ENCODE results near the gene PIGN.

The PIGN gene

GRCh38 chr18:62060820-62061219, 126.0 kb downstream of the PIGN start:
- TF ChIP-seq EZH2 (IDR thresholded peaks at IDR 0.05; ENCODE audit: borderline replicate concordance, low read depth, low read length, severe bottlenecking): no peak
- TF ChIP-seq, protein P1, sequence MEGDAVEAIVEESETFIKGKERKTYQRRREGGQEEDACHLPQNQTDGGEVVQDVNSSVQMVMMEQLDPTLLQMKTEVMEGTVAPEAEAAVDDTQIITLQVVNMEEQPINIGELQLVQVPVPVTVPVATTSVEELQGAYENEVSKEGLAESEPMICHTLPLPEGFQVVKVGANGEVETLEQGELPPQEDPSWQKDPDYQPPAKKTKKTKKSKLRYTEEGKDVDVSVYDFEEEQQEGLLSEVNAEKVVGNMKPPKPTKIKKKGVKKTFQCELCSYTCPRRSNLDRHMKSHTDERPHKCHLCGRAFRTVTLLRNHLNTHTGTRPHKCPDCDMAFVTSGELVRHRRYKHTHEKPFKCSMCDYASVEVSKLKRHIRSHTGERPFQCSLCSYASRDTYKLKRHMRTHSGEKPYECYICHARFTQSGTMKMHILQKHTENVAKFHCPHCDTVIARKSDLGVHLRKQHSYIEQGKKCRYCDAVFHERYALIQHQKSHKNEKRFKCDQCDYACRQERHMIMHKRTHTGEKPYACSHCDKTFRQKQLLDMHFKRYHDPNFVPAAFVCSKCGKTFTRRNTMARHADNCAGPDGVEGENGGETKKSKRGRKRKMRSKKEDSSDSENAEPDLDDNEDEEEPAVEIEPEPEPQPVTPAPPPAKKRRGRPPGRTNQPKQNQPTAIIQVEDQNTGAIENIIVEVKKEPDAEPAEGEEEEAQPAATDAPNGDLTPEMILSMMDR (IDR thresholded peaks at IDR 0.05; ENCODE audit: borderline replicate concordance, extremely low read depth, low read length, poor library complexity, severe bottlenecking): no peak
- Histone ChIP-seq H3K79me2 (ENCODE audit: insufficient read depth, low read length) (no peaks in the 10 kb centered on the region), H3K9ac (ENCODE audit: low read depth, low read length) (no peak overlapping the region), H3K27me3 (ENCODE audit: insufficient read depth, low read length, poor library complexity) (no peaks in the 10 kb centered on the region), H4K20me1 (ENCODE audit: insufficient read depth, low read length) (no peaks in the 10 kb centered on the region), H3K4me2 (ENCODE audit: insufficient read depth, low read length) (no peak overlapping the region), H3K36me3 (ENCODE audit: insufficient read depth, low read length) (no peaks in the 10 kb centered on the region; the same call in 1 of the 2 replicates), H3K4me3 (ENCODE audit: low read depth in 1 of 2, low read length in 2 of 2) (no peak overlapping the region), H2AFZ (ENCODE audit: low read depth, low read length) (no peak overlapping the region), H3K9me3 (ENCODE audit: insufficient read depth, low read length, severe bottlenecking) (no peaks in the 10 kb centered on the region), H3K27ac (ENCODE audit: low read length) (no peak overlapping the region), H3K4me1 (ENCODE audit: insufficient read depth, low read length) (no peaks in the 10 kb centered on the region)
- DNase-seq: no peak
- ATAC-seq (ENCODE audit: insufficient read depth, low read depth): no peak

DNA sequence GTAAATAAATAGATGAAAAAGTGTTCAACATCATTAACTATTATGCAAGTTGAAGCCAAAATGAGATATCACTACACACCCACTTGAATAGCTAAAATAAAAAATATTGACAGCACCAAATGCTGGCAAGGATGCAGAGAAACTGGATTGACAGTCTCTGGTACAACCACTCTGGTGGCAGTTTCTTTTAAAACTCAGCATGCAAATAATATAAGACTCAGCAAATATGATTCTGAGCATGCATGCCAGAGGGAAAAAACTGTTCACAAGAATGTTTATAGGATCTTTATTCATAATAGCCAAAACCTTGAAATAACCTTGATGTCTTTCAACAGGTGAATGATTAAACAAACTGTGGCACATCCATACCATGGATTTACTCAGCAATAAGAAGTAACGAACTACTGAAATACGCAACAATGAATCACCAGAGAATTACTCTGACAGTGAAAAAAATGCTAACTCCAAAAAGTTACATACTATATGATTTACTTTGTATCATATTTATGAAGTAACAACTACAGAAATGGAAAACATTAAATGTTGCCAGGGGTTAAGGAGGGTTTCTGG, 131.8 kb downstream of the PIGN start:
- TF ChIP-seq, protein P1 (IDR thresholded peaks at IDR 0.05; ENCODE audit: borderline replicate concordance, extremely low read depth, low read length, poor library complexity, severe bottlenecking): no peak
- TF ChIP-seq EZH2 (IDR thresholded peaks at IDR 0.05; ENCODE audit: borderline replicate concordance, low read depth, low read length, severe bottlenecking): no peak
- H3K79me2 ChIP-seq (ENCODE audit: insufficient read depth, low read length): no peaks in the 10 kb centered on the region
- no peaks in the 10 kb centered on the region for H4K20me1 ChIP-seq (ENCODE audit: insufficient read depth, low read length)
- no peak overlapping the region for H3K4me3 ChIP-seq (ENCODE audit: low read depth in 1 of 2, low read length in 2 of 2)
- no peak for ATAC-seq (ENCODE audit: insufficient read depth, low read depth)
- H3K27ac ChIP-seq (ENCODE audit: low read length): no peak overlapping the region
- no peak for DNase-seq
- H3K27me3 ChIP-seq (ENCODE audit: insufficient read depth, low read length, poor library complexity): no peaks in the 10 kb centered on the region
- no peaks in the 10 kb centered on the region; the same call in 1 of the 2 replicates for H3K36me3 ChIP-seq (ENCODE audit: insufficient read depth, low read length)
- no peak overlapping the region for H3K4me2 ChIP-seq (ENCODE audit: insufficient read depth, low read length)
- no peaks in the 10 kb centered on the region for H3K9me3 ChIP-seq (ENCODE audit: insufficient read depth, low read length, severe bottlenecking)
- H3K4me1 ChIP-seq (ENCODE audit: insufficient read depth, low read length): no peaks in the 10 kb centered on the region
- no peak overlapping the region for H2AFZ ChIP-seq (ENCODE audit: low read depth, low read length)
- H3K9ac ChIP-seq (ENCODE audit: low read depth, low read length): no peak overlapping the region

- Histone ChIP-seq H3K79me2 (ENCODE audit: insufficient read depth, low read length) (no peaks in the 10 kb centered on the region), H3K27ac (ENCODE audit: low read length) (no peak overlapping the region), H3K27me3 (ENCODE audit: insufficient read depth, low read length, poor library complexity) (no peaks in the 10 kb centered on the region), H3K4me3 (ENCODE audit: low read depth in 1 of 2, low read length in 2 of 2) (no peak overlapping the region), H4K20me1 (ENCODE audit: insufficient read depth, low read length) (no peaks in the 10 kb centered on the region), H3K36me3 (ENCODE audit: insufficient read depth, low read length) (no peaks in the 10 kb centered on the region), H2AFZ (ENCODE audit: low read depth, low read length) (no peak overlapping the region), H3K9ac (ENCODE audit: low read depth, low read length) (no peak overlapping the region), H3K9me3 (ENCODE audit: insufficient read depth, low read length, severe bottlenecking) (no peaks in the 10 kb centered on the region), H3K4me2 (ENCODE audit: insufficient read depth, low read length) (no peak overlapping the region), H3K4me1 (ENCODE audit: insufficient read depth, low read length) (no peaks in the 10 kb centered on the region)
- TF ChIP-seq, protein P1 (IDR thresholded peaks at IDR 0.05; ENCODE audit: borderline replicate concordance, extremely low read depth, low read length, poor library complexity, severe bottlenecking): no peak
- TF ChIP-seq EZH2 (IDR thresholded peaks at IDR 0.05; ENCODE audit: borderline replicate concordance, low read depth, low read length, severe bottlenecking): no peak
- no peak for DNase-seq
- ATAC-seq (ENCODE audit: insufficient read depth, low read depth): no peak
Measured at GRCh38 chr18:62048279-62048678, 138.6 kb downstream of the PIGN start.
